Thoracic aorta (tissue), 2 donors: ENCODE results near the gene BRD3OS. TPM values are rescaled to one million over a fixed set of nuclear protein-coding genes. Genes with fewer than 3 reads are reported as not detected.

Source experiments
- ATAC-seq: fragments of 150-250 bp; one replicate; pipeline ENCODE4 v1.8.0; 2017; ENCODE audit warnings: low read depth; ENCODE audit not compliant: insufficient number of reproducible peaks, low FRiP score
- DNase-seq: peaks from one replicate; pipeline ENCODE4 v3.0.0-alpha.2; 2020; ENCODE audit warnings: low spot score
- H3K27ac ChIP-seq, 2 donors: fragments of 200-600 bp; sonication (generic); 1 replicate in 1 of 2; 2 replicates in 1 of 2; pipeline ENCODE4 v1.5.1; 2016; ENCODE audit warnings: mild to moderate bottlenecking in 2 of 2, moderate library complexity in 2 of 2
- H3K27me3 ChIP-seq: fragments of 200-600 bp; sonication (generic); replicated peaks from 2 replicates; pipeline ENCODE4 v1.6.0; 2016; ENCODE audit warnings: mild to moderate bottlenecking; ENCODE audit not compliant: insufficient read depth
- H3K36me3 ChIP-seq: fragments of 200-600 bp; sonication (generic); one replicate; pipeline ENCODE4 v1.5.1; 2016
- H3K4me1 ChIP-seq, 2 donors: fragments of 200-600 bp; sonication (generic); 1 replicate in 1 of 2; 2 replicates in 1 of 2; pipeline versions ENCODE4 v1.5.1 to v1.6.0; 2016; ENCODE audit warnings: low read depth in 2 of 2, mild to moderate bottlenecking in 1 of 2; ENCODE audit not compliant: control insufficient read depth in 1 of 2
- H3K4me3 ChIP-seq: fragments of 200-600 bp; sonication (generic); 2 replicates; pipeline ENCODE4 v1.5.1; 2016; ENCODE audit warnings: mild to moderate bottlenecking
- H3K9me3 ChIP-seq: fragments of 200-600 bp; sonication (generic); 2 replicates; pipeline ENCODE4 v1.5.1; 2016
- total RNA-seq, 2 donors: library from RNA; depleted of rRNA; stranded (reverse); fragments of >200 nt; gene quantifications; one replicate each; pipeline versions ENCODE4 v1.1.0 to v1.2.3, GENCODE V29; 2016
- TF ChIP-seq, protein P1 (sequence below): fragments of 200-600 bp; sonication (generic); IDR thresholded peaks from one replicate; pipeline ENCODE4 v1.5.1; 2019; ENCODE audit warnings: antibody characterized with exemption

The BRD3OS gene
- total RNA-seq, 2 donors from 2014 or later: 8.8 to 14.6 TPM

DNA sequence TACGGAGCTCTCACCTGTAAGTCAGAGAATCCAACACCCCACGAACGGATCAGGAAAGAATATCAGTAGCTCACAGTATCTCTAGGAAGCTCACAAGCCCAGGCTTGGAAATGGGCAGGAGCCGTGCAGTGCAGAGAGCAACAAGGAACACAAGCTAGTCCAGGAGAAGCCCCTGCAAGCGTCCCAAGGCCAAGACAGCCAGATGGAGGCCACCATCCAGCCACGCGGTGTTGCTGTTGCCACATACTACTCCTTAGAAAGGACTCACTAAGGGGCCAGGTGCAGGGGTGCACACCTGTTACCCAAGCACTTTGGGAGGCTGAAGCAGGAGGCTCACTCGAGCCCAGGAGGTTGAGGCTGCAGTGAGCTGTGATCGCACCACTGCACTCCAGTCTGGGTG is 17.7 kb upstream of the BRD3OS start:
- Histone ChIP-seq H3K27ac (no peak overlapping the region), H3K9me3 (no peaks in the 10 kb centered on the region), H3K4me3 (no peak overlapping the region), H3K4me1 (no peaks in the 10 kb centered on the region), H3K27me3 (no peaks in the 10 kb centered on the region), H3K36me3 (no peaks in the 10 kb centered on the region)
- ATAC-seq: no peak
- TF ChIP-seq, protein P1, sequence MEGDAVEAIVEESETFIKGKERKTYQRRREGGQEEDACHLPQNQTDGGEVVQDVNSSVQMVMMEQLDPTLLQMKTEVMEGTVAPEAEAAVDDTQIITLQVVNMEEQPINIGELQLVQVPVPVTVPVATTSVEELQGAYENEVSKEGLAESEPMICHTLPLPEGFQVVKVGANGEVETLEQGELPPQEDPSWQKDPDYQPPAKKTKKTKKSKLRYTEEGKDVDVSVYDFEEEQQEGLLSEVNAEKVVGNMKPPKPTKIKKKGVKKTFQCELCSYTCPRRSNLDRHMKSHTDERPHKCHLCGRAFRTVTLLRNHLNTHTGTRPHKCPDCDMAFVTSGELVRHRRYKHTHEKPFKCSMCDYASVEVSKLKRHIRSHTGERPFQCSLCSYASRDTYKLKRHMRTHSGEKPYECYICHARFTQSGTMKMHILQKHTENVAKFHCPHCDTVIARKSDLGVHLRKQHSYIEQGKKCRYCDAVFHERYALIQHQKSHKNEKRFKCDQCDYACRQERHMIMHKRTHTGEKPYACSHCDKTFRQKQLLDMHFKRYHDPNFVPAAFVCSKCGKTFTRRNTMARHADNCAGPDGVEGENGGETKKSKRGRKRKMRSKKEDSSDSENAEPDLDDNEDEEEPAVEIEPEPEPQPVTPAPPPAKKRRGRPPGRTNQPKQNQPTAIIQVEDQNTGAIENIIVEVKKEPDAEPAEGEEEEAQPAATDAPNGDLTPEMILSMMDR: no peak
- DNase-seq: no peak

DNA sequence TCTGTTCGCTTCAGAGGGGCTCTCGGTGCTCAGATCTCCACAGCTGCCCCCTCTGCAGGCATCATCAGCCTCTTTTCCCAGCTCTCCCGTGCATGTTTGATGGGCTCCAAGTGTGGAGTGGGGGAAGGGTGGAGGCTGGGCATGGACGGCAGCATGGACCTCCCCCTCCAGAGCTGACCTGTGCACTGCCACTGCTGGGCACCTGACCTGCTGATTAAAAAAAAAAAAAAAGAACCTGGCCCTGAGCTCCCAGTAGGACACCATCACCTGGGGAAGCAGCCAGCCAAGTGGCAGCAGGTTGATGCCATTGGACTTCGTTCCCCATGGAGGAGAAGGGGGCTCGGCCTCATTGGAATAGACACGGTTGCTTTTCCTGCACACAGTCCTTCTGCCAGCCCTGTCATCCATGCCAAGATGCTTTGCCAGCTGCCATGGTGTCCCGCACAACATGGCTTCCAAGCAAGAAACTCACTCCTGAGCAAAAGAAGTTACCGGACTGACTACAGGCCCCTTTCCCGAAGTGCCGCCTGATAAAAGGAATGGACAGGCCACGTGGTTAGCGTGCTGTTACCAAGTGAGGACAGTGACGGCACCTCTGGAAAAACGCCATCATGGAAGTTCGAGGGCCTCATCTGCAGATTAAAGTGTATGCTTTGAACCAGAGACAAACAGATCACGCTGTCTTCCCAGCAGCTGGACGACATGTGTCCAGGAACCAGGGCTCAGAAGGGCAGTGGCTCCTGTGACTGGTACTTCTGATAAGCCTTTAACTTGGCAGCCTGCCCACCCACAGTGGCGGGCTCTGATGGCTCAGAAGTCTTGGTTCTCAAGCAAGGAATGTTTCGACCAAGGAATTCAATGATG is 14.7 kb upstream of the BRD3OS start:
- Histone ChIP-seq H3K9me3 (no peaks in the 10 kb centered on the region), H3K27ac (no peak overlapping the region), H3K27me3 (no peaks in the 10 kb centered on the region), H3K4me1 (no peaks in the 10 kb centered on the region), H3K4me3 (no peak overlapping the region), H3K36me3 (no peaks in the 10 kb centered on the region)
- ATAC-seq (no peak), DNase-seq (no peak)
- TF ChIP-seq, protein P1: no peak

DNA sequence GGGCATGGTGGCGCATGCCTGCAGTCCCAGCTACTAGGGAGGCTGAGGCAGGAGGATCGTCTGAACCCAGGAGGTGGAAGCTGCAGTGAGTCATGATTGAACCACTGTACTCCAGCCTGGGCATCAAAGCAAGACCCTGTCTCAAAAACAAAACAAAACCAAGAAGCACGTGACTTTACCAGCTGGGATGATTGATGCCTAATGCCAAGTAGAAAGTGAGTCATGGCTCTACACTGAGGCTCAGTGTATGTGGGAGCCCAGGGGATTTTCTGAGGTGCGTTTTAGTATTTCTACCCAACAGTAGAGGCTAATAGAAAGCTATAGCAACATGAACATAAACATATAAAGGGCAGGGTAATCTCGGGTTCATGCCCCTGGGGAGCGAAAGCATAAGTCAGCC is 13.9 kb upstream of the BRD3OS start:
- ATAC-seq: no peak
- no peak for DNase-seq
- H3K4me1 ChIP-seq: no peaks in the 10 kb centered on the region
- no peaks in the 10 kb centered on the region for H3K36me3 ChIP-seq
- no peaks in the 10 kb centered on the region for H3K27me3 ChIP-seq
- no peak overlapping the region for H3K4me3 ChIP-seq
- TF ChIP-seq, protein P1: no peak
- H3K27ac ChIP-seq: no peak overlapping the region
- no peaks in the 10 kb centered on the region for H3K9me3 ChIP-seq

DNA sequence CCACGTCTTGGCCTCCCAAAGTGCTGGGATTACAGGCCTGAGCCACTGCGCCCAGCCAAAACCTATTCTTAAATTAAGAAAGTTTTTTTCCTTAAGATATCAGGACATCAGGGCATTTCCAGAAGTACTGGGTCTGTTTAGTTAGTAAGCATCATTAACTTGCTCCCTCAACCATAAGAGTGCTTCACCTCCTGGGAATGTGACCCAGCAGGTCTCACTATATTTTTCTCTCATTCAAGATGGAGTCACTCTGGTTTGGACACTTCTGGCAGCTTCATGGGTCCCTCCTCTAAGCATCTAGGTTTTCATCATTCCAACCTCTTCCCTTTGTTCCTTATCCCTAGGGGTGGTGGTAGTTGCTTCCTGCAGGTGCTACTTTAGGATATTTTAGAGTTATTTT is 10.3 kb upstream of the BRD3OS start:
- H3K4me1 ChIP-seq: no peaks in the 10 kb centered on the region
- ATAC-seq (no peak), DNase-seq (no peak)
- no peaks in the 10 kb centered on the region for H3K36me3 ChIP-seq
- no peaks in the 10 kb centered on the region for H3K9me3 ChIP-seq
- no peak overlapping the region for H3K4me3 ChIP-seq
- no peak overlapping the region for H3K27ac ChIP-seq
- no peaks in the 10 kb centered on the region for H3K27me3 ChIP-seq
- TF ChIP-seq, protein P1: no peak

DNA sequence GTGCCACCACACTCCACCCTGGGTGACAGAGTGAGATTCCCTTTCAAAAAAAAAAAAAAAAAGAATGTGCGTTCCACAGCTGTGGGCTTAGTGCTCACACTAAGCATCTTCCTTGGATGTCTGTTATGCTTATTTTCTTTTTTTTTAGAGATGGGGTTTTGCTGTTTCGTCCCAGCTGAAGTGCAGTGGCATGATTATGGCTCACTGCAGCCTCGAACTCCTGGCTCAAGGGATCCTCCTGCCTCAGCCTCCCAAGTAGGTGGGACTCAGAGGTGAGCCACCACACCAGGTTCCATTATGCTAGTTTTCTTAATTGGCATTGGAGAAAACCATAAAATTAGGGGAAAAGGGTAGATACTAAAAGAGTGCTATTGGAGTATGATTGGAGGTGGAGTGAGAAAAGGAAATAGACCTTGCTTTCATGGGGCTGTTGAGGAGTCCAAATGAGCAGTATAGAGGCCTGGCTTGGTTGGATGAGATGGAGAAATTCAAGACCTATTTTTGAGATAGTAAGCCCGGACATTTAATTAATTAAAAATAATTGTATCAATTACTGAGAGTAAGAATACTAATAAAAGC is 978 bp upstream of the BRD3OS start:
- Histone ChIP-seq H3K9me3 (no peaks in the 10 kb centered on the region), H3K36me3 (no peaks in the 10 kb centered on the region), H3K4me3 (peak overlapping the region; percentile 99), H3K27ac (peak overlapping the region in 1 of 2 donors; percentile 47), H3K4me1 (peaks cover 10 to 11% of the 10 kb centered on the region in 2 donors), H3K27me3 (no peaks in the 10 kb centered on the region)
- TF ChIP-seq, protein P1: no peak
- ATAC-seq (no peak), DNase-seq (no peak)
